AG04450 (cell line): ENCODE measurements around the gene FOLH1. TPM values are rescaled to one million over a fixed set of nuclear protein-coding genes. Genes with fewer than 3 reads are reported as not detected.

Experiments used
- polyA plus RNA-seq: library from polyadenylated mRNA; depleted of rRNA; stranded (reverse); fragments of >200 nt; gene quantifications from 2 replicates; pipeline ENCODE4 v1.2.3, GENCODE V29; 2011; rRNA removed

FOLH1 gene
- polyA plus RNA-seq, 1 experiment: not detected

Other genes starting within 250 kb of the FOLH1 start
- not detected in 2 replicates for gene TRIM51G, start 224.7 kb downstream of the FOLH1 start, polyA plus RNA-seq
- gene TRIM49B, start 179.8 kb downstream of the FOLH1 start, polyA plus RNA-seq: not detected in 2 replicates
- not detected in 2 replicates for gene TRIM64C, start 149.5 kb downstream of the FOLH1 start, polyA plus RNA-seq